Right forelimb (tissue), 1 donor: ENCODE results near the gene GFI1B.
A peak's percentile ranks its signal among the peaks of the same experiment; 100 is the strongest.
"Not testable (repeated sequence)": the region's sequence is repeated elsewhere in the genome, so short reads cannot be mapped to it uniquely, and the experiment has no call there.

Experiments used
- DNase-seq: peaks from one replicate; pipeline ENCODE4 v3.0.0-alpha.2; 2018

Gene GFI1B

DNA sequence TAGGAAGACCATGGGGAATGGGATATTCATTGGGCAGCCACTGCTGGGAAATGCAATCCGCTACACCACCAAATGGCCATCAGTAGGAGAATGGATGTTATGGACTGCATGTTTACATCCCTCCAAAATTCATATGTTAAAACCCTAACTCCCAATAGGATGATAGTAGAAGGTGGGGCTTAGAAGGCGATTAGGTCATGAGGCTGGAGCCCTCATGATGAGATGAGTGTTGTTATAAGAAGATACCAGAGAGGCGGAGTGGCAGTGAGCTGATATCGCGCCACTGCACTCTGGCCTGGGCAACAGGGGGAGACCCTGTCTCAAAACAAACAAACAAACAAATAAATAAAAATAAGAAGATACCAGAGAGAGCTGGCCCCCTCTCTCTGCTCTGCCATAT lies 36.2 kb downstream of the GFI1B start:
- no peak for DNase-seq

DNA sequence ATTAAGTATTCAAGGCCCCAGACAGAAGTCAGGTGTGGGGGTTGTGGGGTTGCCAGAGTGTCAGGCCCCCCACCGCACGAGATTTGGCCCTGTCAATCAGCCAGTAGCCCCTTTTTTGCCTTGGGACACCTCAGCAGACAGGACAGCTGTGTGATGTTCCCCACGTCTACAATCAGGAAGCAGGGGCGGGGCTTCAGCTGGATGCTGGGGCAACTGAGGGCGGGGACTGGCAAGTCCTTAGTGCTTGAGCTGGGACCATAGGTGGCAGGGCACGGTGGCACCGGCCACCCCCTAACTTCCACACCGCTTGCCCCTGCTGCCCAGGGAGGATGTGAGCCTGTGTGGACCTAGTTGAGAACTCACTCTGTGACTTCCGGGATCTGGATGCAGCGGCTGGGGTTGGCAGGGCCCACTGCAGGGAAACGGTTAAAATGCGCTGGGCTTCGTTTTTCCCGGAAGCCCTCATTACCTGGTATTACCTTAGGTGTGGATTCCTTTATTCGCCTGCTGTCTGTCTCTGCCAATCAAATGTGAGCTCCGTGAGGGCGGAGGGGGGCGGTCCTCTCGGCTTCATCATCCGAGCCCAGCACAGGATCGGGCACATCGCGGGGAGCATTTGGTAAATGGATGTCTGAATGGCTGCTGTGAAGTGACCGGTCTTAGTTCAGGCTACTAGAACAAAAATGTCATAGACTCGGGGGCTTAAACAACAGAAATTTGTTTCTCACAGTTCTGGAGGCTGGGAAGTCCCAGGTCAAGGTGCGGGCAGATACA lies 44.8 kb downstream of the GFI1B start:
- peak; percentile 18 for DNase-seq

DNA sequence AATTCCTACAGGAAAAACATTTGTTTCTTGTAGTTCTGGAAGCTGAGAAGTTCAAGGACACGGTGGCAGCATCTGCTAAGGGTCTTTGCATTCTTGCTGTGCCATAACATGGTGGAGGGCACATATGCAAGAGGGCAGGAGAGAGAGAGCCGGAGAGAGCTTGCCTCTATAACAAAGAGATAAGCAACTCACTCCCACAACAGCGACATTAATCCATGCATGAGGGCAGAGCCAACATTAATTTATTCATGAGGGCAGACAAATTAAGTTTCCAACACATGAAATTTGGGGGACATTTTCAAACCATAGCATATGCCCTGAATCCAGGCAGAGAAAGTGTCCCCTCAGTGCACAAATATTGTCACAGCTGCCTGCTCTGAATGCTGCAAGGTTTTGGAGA lies 47.9 kb downstream of the GFI1B start:
- no peak for DNase-seq

DNA sequence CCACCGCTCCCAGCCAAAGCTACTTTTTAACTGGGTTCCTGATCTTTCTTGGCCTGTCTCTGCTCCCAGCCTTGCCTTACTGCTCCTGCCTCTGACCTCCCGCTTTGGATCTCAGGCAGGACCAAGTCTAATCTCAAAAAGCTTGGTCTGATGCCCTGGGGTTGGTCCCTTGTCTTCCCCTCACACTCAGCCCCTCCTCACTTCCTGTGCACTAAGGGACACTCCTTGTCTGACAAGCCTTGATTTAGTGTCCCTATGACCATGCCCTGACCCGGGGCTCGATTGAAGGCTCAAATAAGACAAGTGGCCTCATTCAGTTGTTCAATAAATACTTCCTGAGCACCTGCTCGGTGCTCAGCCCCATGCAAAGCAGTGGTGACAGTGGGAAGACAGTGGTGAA lies 48.6 kb downstream of the GFI1B start:
- DNase-seq, result no peak

DNA sequence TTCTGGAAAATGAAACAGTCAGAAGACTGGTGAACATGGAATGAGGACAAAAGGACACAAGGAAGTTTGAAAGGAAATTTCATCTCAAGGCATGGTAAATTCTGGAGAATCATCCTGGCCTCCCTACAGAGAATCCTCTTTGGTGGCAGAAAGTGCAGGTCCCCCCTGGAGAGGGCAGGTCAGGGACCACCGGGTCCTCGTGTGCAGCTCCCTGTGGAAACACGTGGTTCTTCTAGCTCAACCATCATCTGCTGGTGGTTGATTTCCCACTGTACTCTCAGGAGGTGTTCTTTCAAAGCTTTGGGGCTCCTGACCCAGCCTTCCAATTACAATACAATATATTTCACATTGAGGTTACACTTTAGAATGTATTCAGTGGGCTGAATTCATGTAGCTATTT lies 49.7 kb downstream of the GFI1B start:
- no peak for DNase-seq

DNA sequence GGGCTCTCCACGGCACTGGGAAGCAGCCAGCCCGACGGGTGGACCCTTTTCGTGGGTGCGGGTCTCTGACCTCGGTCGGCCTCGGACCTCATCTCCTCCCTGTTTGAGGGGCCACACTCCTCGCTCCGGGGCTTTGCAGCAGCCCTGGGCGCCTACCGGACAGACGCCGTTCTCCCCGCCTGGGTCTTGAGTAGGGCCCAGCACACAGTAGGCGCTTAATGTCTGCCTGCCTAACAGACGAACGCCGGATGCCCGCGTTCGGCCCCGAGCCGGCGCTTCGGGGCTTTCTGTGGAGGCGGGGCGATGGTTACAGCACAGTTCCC lies 51.5 kb downstream of the GFI1B start:
- DNase-seq, result no peak

DNA sequence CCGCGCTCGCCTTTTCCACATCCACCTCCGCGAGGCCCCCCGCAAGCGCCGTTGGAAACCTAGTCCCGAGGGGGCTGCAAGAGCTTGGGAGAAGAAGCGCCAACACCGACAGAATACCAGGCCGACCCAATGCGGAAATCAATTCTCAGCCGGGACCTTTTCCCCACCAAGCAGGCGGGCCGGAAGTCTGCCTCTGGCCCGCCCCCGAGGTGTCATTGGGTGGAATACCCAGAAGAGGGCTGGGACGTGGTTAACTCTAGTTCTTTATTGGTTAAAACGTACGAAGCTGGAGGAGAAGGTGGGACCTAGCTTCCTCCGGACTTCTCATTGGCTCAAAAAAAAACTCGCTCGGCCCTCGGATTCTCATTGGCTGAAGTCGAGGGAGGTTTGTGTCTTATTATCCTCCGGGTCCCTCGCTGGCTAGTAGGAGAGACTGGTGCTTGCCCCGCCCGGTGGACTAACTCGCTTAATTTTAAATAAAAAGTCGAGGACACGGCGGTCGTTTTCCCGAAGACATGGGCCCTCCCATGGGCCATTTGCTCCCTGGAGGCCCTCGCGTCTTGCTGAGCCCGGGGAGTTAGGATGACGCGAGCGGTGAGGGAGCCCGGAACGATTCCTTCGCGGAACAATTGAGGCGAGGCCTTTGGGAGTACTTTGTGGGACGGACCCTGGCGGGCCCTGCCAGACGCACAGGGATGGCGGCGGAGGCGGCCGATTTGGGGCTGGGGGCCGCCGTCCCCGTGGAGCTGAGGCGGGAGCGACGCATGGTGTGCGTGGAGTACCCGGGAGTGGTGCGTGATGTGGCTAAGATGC lies 52.0 kb downstream of the GFI1B start, which contains the start of gene GTF3C5:
TSS of gene GTF3C5 (plus strand) at position 681 of the 813 bp plus-strand sequence. CDS start at position 696, 15 bp downstream.
- peak; percentile 93 for DNase-seq

DNA sequence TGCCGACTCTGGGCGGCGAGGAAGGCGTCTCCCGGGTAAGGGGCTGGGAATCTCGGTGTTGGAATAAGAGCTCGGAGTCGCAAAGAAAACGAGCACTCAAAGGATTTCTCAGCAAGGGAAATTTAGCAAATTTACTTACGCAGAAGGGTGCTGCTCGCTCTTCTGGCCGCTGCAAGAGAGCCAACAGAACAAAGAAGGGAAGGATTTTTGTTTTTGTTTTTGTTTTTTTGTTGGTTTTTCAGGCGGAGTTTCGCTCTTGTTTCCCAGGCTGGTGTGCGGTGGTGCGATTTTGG lies 52.6 kb downstream of the GFI1B start:
- DNase-seq, result no peak

DNA sequence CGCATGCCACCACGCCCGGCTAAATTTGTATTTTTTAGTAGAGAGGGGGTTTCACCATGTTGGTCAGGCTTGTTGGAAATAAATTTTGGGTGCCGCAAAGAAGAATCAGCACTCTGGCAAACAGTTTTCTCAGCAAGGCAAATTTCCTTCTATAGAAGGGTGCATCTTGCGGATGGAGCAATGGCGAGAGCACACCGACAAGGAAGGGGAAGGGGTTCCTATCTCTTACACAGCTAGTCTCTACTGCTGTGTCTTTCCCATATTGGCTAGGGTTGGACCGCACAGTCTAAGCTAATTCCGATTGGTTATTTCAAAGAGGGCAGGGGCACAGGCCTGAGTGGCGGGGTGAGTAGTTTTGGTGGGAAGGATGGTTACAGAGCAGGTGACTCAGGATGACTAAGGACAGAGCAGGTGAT lies 53.0 kb downstream of the GFI1B start:
- no peak for DNase-seq

DNA sequence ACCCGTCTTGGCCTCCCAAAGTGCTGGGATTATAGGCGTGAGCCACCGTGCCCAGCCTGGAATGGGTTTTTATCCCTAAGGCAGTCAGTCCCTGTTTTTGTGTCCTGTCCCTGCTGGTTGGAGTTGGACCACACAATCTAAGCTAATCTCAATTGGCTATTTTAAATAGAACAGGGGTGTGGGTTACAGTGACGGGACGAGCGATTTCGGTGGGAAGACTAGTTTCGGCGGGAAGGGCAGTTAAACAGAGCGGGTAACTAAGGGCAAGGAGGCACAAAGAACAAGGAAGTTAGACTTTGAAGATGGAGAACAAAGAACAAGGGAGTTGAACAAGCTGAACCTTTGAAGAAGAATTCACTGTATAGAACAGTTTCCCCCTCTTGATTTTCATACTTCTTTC lies 53.7 kb downstream of the GFI1B start:
- DNase-seq, result no peak

DNA sequence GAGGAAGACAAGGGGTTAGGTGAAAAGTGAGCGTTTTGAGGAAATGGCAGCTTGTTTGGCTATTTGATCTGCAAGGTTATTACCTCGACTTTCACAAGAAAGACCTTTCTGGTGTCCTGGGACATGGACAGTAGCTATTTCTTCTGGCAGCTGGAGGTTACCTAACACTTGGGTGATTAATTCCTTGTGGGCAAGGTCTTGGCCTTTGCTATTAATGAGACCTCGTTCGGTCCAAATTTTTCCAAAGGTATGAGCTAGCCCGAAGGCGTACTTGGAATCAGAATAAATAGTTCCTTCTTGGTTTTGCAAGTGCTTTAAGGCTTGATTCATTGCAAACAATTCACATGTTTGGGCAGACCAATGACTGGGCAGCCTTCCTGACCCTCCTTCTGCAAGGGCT lies 57.2 kb downstream of the GFI1B start:
- no peak for DNase-seq

DNA sequence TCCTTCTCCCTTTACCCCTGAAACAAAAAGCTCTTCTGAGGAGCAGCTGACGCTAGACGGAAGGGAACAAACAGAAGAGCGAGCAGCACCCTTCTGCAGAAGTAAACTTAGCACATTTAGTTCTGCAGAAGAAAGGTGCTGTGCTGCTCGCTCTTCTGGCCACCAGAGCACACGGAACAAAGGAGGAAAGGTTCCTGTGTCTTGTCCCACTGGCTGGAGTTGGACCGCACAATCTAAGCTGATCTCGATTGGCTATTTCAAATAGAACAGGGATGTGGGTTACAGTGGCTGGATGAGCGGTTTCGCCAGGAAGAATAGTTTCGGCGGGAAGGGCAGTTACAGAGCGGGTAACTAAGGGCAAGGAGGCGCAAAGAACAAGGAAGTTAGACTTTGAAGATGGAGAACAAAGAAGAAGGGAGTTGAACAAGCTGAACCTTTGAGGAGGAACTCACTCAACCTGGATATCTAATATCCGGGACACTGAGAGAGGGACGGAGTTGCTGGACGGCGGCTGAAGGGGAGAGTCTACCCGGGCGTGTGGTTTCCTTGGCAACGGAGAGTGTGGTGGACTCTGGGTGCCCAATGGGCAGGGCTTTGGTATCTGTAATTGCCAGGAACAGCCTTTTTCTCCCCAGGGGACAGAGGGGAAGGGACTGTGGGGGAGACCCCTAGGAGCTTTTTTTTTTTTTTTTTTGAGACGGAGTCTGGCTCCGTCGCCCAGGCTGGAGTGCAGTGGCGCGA lies 59.5 kb downstream of the GFI1B start:
- DNase-seq, result no peak

DNA sequence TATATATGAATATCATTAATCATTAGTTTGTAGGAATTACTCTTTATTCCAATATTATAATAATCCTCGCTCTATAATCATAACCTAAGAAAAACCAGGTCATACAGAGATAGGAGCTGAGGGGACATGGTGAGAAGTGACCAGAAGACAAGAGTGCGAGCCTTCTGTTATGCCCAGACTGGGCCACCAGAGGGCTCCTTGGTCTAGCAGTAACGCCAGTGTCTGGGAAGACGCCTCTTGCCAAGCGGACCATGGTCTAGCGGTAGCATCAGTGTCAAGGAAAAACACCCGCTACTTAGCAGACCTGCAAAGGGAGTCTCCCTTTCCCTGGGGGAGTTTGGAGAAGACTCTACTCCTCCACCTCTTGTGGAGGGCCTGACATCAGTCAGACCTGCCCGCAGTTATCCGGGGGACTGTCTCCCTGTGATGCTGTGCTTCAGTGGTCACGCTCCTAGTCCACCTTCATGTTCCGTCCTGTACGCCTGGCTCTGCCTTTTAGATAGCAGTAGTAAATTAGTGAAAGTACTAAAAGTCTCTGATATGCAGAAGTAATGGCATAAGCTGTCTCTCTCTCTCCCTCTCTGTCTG lies 62.5 kb downstream of the GFI1B start:
- not testable (repeated sequence) for DNase-seq
